ENCODE data around the gene HNRNPUL2.
A peak's percentile ranks its signal among the peaks of the same experiment; 100 is the strongest.

DNA sequence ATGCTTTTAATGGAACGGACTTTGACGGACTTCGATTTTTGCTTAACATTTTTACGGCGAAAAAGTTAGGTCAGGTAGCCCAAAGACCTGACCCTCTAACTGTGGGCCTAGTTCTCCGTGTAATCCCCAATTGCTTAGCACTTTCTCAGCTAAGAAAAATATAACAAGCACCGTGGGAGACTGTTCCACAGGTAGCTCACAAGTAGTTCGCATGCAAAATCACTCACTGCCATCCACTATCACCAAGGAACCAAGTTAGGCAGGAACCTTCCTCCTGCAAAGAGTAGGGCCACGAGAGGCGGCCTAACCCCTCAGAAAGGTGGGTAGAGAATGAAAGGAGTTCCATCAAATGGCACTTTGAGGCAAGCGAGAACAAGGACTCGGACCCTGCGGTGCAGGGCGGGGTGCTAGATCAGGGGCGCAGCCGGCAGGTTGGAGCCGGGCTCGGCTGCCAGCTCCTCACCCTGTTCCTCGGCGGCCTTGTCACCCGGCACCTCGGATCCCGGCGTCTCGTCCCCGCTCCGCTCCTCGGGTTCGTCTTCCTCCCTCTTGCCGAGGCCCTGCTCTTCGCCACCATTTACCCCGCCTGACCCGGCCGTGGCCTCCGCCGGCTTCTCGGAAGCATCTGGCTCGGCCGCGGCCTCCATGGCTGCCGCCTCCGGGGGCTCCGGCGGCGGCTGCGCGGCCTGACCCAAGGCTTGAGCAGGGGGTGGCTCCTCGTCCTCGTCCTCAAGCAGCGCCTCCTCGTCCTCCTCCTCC lies 922 bp downstream of the HNRNPUL2 start:
- TF ChIP-seq, protein P1, sequence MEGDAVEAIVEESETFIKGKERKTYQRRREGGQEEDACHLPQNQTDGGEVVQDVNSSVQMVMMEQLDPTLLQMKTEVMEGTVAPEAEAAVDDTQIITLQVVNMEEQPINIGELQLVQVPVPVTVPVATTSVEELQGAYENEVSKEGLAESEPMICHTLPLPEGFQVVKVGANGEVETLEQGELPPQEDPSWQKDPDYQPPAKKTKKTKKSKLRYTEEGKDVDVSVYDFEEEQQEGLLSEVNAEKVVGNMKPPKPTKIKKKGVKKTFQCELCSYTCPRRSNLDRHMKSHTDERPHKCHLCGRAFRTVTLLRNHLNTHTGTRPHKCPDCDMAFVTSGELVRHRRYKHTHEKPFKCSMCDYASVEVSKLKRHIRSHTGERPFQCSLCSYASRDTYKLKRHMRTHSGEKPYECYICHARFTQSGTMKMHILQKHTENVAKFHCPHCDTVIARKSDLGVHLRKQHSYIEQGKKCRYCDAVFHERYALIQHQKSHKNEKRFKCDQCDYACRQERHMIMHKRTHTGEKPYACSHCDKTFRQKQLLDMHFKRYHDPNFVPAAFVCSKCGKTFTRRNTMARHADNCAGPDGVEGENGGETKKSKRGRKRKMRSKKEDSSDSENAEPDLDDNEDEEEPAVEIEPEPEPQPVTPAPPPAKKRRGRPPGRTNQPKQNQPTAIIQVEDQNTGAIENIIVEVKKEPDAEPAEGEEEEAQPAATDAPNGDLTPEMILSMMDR (IDR thresholded peaks at IDR 0.05) = peak in 1 of 6 experiments; percentile 3
- no peak for TF ChIP-seq POLR2A (IDR thresholded peaks at IDR 0.05)
